8988T (cell line): ENCODE data around the gene ADGRL3.
"Not testable (repeated sequence)": the region's sequence is repeated elsewhere in the genome, so short reads cannot be mapped to it uniquely, and the experiment has no call there.

Experiments used
- DNase-seq: peaks from one replicate; pipeline ENCODE4 v3.0.0; 2011

Gene ADGRL3

GRCh38 chr4:61763682-61764081 lies 563.6 kb downstream of the ADGRL3 start:
- no peak for DNase-seq

GRCh38 chr4:61764090-61764489 lies 564.0 kb downstream of the ADGRL3 start:
- DNase-seq, result not testable (repeated sequence)

- DNase-seq, result not testable (repeated sequence)
Observed at GRCh38 chr4:61769444-61770167, 569.5 kb downstream of the ADGRL3 start.

- DNase-seq, result no peak
Observed at GRCh38 chr4:61770456-61770855, 570.3 kb downstream of the ADGRL3 start.

- DNase-seq, result no peak
Observed at GRCh38 chr4:61771056-61771455, 570.9 kb downstream of the ADGRL3 start.

GRCh38 chr4:61772126-61772525 lies 572.0 kb downstream of the ADGRL3 start:
- DNase-seq, result peak; percentile 23

- DNase-seq, result no peak
Observed at GRCh38 chr4:61773655-61774245, 573.6 kb downstream of the ADGRL3 start.

GRCh38 chr4:61782133-61782532 lies 582.0 kb downstream of the ADGRL3 start:
- DNase-seq, result no peak

GRCh38 chr4:61783050-61783449 lies 582.9 kb downstream of the ADGRL3 start:
- DNase-seq, result no peak

- DNase-seq, result no peak
Observed at GRCh38 chr4:61785761-61786160, 585.6 kb downstream of the ADGRL3 start.

GRCh38 chr4:61786211-61786610 lies 586.1 kb downstream of the ADGRL3 start:
- DNase-seq, result no peak

- DNase-seq, result no peak
Observed at GRCh38 chr4:61795998-61796397, 595.9 kb downstream of the ADGRL3 start.

GRCh38 chr4:61799794-61800193 lies 599.7 kb downstream of the ADGRL3 start:
- no peak for DNase-seq

GRCh38 chr4:61805227-61805626 lies 605.1 kb downstream of the ADGRL3 start:
- no peak for DNase-seq

- no peak for DNase-seq
Observed at GRCh38 chr4:61805979-61806378, 605.9 kb downstream of the ADGRL3 start.

- DNase-seq, result no peak
Observed at GRCh38 chr4:61812171-61812570, 612.0 kb downstream of the ADGRL3 start.

GRCh38 chr4:61817071-61817470 lies 616.9 kb downstream of the ADGRL3 start:
- no peak for DNase-seq

- no peak for DNase-seq
Observed at GRCh38 chr4:61820136-61820535, 620.0 kb downstream of the ADGRL3 start.

- DNase-seq, result no peak
Observed at GRCh38 chr4:61824454-61824853, 624.3 kb downstream of the ADGRL3 start.

GRCh38 chr4:61827907-61828391 lies 627.8 kb downstream of the ADGRL3 start:
- no peak for DNase-seq

GRCh38 chr4:61828960-61829359 lies 628.8 kb downstream of the ADGRL3 start:
- DNase-seq, result no peak

GRCh38 chr4:61831987-61832386 lies 631.9 kb downstream of the ADGRL3 start:
- DNase-seq, result no peak

GRCh38 chr4:61837395-61837794 lies 637.3 kb downstream of the ADGRL3 start:
- DNase-seq, result no peak

GRCh38 chr4:61838072-61838471 lies 637.9 kb downstream of the ADGRL3 start:
- DNase-seq, result no peak

- no peak for DNase-seq
Observed at GRCh38 chr4:61841714-61842113, 641.6 kb downstream of the ADGRL3 start.
